MG63 (cell line): ENCODE results near the gene TSPEAR. TPM values are rescaled to one million over a fixed set of nuclear protein-coding genes. Genes with fewer than 3 reads are reported as not detected.

ENCODE experiments used
- DNase-seq: peaks from one replicate; pipeline ENCODE4 v3.0.0-alpha.2; 2020
- H3K27me3 ChIP-seq: fragments of 250-450 bp; sonication (Bioruptor Pico); 2 replicates; pipeline ENCODE4 v1.5.1; 2020; ENCODE audit warnings: mild to moderate bottlenecking, moderate library complexity
- H3K36me3 ChIP-seq: fragments of 250-450 bp; sonication (Bioruptor Pico); 2 replicates; pipeline ENCODE4 v1.5.1; 2020; ENCODE audit warnings: mild to moderate bottlenecking, moderate library complexity
- H3K4me3 ChIP-seq: fragments of 250-450 bp; sonication (Bioruptor Pico); 2 replicates; pipeline ENCODE4 v1.5.1; 2020; ENCODE audit warnings: mild to moderate bottlenecking, moderate library complexity
- H3K9me3 ChIP-seq: fragments of 250-450 bp; sonication (Bioruptor Pico); 2 replicates; pipeline ENCODE4 v1.5.1; 2020; ENCODE audit warnings: mild to moderate bottlenecking, moderate library complexity
- total RNA-seq: library from RNA; depleted of rRNA; stranded (reverse); fragments of >200 nt; shearing (Covaris generic); gene quantifications from 2 replicates; pipeline ENCODE4 v1.2.3, GENCODE V29; 2014; ENCODE audit warnings: low replicate concordance

Gene TSPEAR
- total RNA-seq, 1 experiment from 2014 or later, result not detected

- H3K9me3 ChIP-seq, result no peaks in the 10 kb centered on the region
- no peaks in the 10 kb centered on the region; the same call in 1 of the 2 replicates for H3K27me3 ChIP-seq
- H3K36me3 ChIP-seq, result no peaks in the 10 kb centered on the region
- no peak for DNase-seq
- no peak overlapping the region for H3K4me3 ChIP-seq
Observed at GRCh38 chr21:44730951-44731579, 19.7 kb upstream of the TSPEAR start.

- H3K27me3 ChIP-seq, result no peaks in the 10 kb centered on the region; the same call in 1 of the 2 replicates
- DNase-seq, result no peak
- H3K36me3 ChIP-seq, result no peaks in the 10 kb centered on the region
- H3K9me3 ChIP-seq, result no peaks in the 10 kb centered on the region
- H3K4me3 ChIP-seq, result no peak overlapping the region
Observed at GRCh38 chr21:44730028-44730395, 18.6 kb upstream of the TSPEAR start.

- DNase-seq, result no peak
- no peaks in the 10 kb centered on the region for H3K36me3 ChIP-seq
- H3K4me3 ChIP-seq, result no peak overlapping the region
- no peaks in the 10 kb centered on the region; the same call in 1 of the 2 replicates for H3K27me3 ChIP-seq
- H3K9me3 ChIP-seq, result no peaks in the 10 kb centered on the region
Observed at GRCh38 chr21:44729336-44730027, 18.1 kb upstream of the TSPEAR start.

GRCh38 chr21:44728716-44729115 lies 17.3 kb upstream of the TSPEAR start:
- Histone ChIP-seq H3K4me3 (no peak overlapping the region), H3K36me3 (no peaks in the 10 kb centered on the region), H3K9me3 (no peaks in the 10 kb centered on the region), H3K27me3 (no peaks in the 10 kb centered on the region; the same call in 1 of the 2 replicates)
- DNase-seq, result no peak

- peaks cover 4% of the 10 kb centered on the region; the same call in 1 of the 2 replicates for H3K27me3 ChIP-seq
- H3K4me3 ChIP-seq, result no peak overlapping the region
- H3K36me3 ChIP-seq, result no peaks in the 10 kb centered on the region
- DNase-seq, result no peak
- no peaks in the 10 kb centered on the region for H3K9me3 ChIP-seq
Observed at GRCh38 chr21:44727757-44728156, 16.4 kb upstream of the TSPEAR start.

GRCh38 chr21:44727321-44727720 lies 15.9 kb upstream of the TSPEAR start:
- H3K27me3 ChIP-seq, result peaks cover 4% of the 10 kb centered on the region; the same call in 1 of the 2 replicates
- no peaks in the 10 kb centered on the region for H3K36me3 ChIP-seq
- no peak for DNase-seq
- no peaks in the 10 kb centered on the region for H3K9me3 ChIP-seq
- H3K4me3 ChIP-seq, result no peak overlapping the region

DNA sequence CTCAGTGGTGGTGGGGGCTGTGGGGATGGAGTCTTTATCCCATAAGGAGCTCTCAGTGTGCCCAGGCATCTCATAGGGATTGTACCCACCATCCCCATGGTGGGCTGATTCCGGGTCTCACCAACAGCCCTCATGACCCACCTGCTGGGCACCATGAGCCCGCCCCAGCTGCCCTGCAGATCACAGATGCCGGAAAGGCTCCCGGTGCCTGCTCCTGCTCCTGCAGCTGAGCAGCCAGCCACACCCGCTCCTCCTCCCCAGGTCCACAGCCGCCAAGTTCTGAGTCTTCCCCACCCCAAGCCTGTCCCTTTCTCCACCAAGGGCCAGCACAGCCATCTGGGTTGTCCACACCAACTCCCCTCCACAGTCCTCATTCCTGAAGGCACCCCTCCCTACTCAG lies 15.5 kb upstream of the TSPEAR start:
- Histone ChIP-seq H3K27me3 (peaks cover 4% of the 10 kb centered on the region; the same call in 1 of the 2 replicates), H3K36me3 (no peaks in the 10 kb centered on the region)

DNA sequence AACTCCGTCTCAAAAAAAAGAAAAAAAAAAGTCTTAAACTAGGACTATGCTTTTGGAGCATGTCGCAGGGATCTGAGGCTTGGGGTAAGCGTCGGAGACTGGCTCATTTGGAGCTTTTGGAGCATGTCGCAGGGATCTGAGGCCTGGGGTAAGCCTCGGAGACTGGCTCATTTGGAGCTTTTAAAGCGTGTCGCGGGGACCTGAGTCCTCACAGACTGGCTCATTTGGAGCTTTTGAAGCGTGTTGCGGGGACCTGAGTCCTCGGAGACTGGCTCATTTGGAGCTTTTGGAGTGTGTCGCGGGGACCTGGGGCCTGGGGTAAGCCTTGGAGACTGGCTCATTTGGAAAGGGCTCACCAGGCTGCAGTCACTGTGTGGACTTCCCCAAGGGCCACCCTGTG lies 13.6 kb upstream of the TSPEAR start:
- no peaks in the 10 kb centered on the region for H3K9me3 ChIP-seq
- H3K36me3 ChIP-seq, result no peaks in the 10 kb centered on the region
- peaks cover 4% of the 10 kb centered on the region; the same call in 1 of the 2 replicates for H3K27me3 ChIP-seq
- DNase-seq, result no peak
- H3K4me3 ChIP-seq, result no peak overlapping the region

More for the DNA sequence above, 15.5 kb upstream of the TSPEAR start:
- Histone ChIP-seq H3K9me3 (no peaks in the 10 kb centered on the region), H3K4me3 (no peak overlapping the region)
- no peak for DNase-seq

DNA sequence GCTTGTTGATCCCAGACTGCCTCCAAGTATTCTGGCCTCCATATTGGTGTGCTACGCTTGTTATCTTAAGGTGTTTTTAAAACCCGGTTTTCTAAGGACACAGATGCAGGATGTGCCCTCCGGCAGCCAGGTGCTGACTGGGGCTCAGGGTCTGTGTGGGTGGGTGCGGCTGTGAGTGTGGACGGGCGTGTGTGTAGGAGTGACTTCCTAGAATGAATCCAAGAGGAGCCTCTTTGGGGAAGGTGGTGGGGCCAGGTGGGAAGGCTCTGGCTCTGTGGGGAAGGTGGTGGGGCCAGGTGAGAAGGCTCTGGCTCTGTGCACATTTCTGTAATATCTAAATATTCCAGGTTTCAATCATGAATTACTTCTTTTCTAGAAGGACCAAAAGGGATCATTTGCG lies 12.8 kb upstream of the TSPEAR start:
- Histone ChIP-seq H3K9me3 (no peaks in the 10 kb centered on the region), H3K36me3 (no peaks in the 10 kb centered on the region), H3K27me3 (peaks cover 4% of the 10 kb centered on the region; the same call in 1 of the 2 replicates), H3K4me3 (no peak overlapping the region)
- DNase-seq, result no peak

- peaks cover 4% of the 10 kb centered on the region; the same call in 1 of the 2 replicates for H3K27me3 ChIP-seq
- H3K36me3 ChIP-seq, result no peaks in the 10 kb centered on the region
- H3K9me3 ChIP-seq, result no peaks in the 10 kb centered on the region
- H3K4me3 ChIP-seq, result no peak overlapping the region
- DNase-seq, result no peak
Observed at GRCh38 chr21:44723177-44724131, 12.1 kb upstream of the TSPEAR start.

DNA sequence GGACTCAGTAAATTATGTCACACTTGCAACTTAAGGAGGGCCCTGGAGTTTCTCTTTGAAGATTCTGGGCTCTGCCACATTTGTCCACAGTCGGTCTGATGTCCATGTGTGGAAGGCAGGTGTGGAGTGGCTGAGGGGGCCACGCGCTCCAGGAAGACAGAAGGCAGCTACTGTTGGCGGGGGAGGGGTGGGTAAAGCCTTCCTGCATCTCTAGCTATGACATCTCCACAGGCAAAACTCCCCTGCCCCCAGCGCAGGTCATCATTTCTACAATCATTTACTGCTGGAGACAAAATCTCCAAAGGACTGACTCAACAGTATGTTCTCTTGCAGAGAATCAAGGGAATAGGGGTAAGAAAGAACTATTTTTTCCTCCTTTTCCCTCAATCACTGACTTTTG lies 11.4 kb upstream of the TSPEAR start:
- H3K36me3 ChIP-seq, result no peaks in the 10 kb centered on the region
- no peaks in the 10 kb centered on the region for H3K9me3 ChIP-seq
- no peak overlapping the region for H3K4me3 ChIP-seq
- DNase-seq, result no peak
- H3K27me3 ChIP-seq, result peaks cover 6% of the 10 kb centered on the region; the same call in 1 of the 2 replicates

DNA sequence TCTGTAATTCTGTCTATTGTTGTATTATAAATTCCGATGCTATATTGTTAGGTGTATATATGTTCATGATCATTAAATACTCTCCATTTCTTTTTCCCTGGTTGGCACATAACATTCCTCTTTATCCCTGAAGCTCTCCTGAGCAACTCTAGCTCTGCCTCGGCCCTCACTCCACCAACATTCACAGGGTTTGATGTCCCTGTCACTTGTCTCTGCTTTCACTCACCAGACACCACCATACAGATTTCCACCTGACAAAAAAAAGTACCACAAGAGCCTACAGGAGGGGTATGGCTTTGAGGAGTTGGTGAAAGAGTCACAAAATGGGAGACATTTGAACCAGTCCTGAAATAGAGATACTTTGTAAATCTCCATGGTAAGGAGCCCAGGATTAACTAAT lies 8.8 kb upstream of the TSPEAR start:
- Histone ChIP-seq H3K9me3 (peaks cover 2% of the 10 kb centered on the region; the same call in 1 of the 2 replicates), H3K36me3 (no peaks in the 10 kb centered on the region), H3K4me3 (no peak overlapping the region), H3K27me3 (peaks cover 23% of the 10 kb centered on the region)
- DNase-seq, result no peak

GRCh38 chr21:44718571-44718970 lies 7.2 kb upstream of the TSPEAR start:
- Histone ChIP-seq H3K27me3 (peaks cover 25% of the 10 kb centered on the region), H3K9me3 (peaks cover 2% of the 10 kb centered on the region; the same call in 1 of the 2 replicates), H3K4me3 (no peak overlapping the region), H3K36me3 (no peaks in the 10 kb centered on the region)
- no peak for DNase-seq

DNA sequence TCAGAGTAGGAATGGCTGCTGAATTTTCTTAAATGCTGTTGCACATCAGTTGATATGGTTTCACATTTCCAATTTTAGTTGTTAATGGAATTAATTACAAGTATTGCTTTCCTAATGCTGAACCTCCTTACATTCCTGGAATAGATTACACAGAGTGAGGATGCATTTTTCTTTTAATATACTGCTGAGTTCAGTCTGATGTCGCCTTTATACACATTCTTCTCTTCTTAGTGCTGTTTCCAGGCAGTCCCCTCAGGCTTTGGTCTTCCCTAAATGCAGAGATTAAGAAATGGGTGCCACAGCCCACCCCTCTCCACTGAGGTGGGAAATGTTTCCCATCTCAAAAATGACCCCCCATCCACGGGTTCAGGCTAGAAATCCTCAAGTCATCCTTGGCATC lies 6.7 kb upstream of the TSPEAR start:
- no peak for DNase-seq
- peaks cover 27% of the 10 kb centered on the region for H3K27me3 ChIP-seq
- H3K36me3 ChIP-seq, result no peaks in the 10 kb centered on the region
- H3K9me3 ChIP-seq, result peaks cover 2% of the 10 kb centered on the region; the same call in 1 of the 2 replicates
- H3K4me3 ChIP-seq, result no peak overlapping the region

DNA sequence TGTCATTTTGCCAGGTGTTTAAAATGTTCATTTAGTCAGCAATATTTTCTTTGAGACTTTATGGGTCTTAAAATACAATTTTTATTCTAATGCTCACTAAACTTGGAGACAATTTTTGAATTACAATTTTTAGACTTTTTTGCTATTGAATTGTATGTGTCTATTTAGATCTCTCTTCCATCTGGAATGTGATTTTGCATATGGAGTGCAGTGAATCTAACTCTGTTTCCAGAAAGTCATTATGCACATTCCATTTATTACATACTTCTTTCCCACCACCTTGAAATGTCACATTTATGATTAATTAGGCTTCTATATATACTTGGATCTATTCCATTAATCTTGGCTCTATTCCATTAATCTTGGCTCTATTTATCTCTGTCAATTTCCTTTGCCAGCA lies 5.6 kb upstream of the TSPEAR start:
- Histone ChIP-seq H3K36me3 (no peaks in the 10 kb centered on the region), H3K4me3 (no peak overlapping the region), H3K27me3 (peaks cover 37% of the 10 kb centered on the region), H3K9me3 (peaks cover 2% of the 10 kb centered on the region; the same call in 1 of the 2 replicates)
- no peak for DNase-seq

GRCh38 chr21:44714905-44715304 lies 3.5 kb upstream of the TSPEAR start:
- Histone ChIP-seq H3K4me3 (no peak overlapping the region), H3K27me3 (peaks cover 56% of the 10 kb centered on the region), H3K9me3 (peaks cover 2% of the 10 kb centered on the region; the same call in 1 of the 2 replicates), H3K36me3 (no peaks in the 10 kb centered on the region)
- DNase-seq, result no peak

DNA sequence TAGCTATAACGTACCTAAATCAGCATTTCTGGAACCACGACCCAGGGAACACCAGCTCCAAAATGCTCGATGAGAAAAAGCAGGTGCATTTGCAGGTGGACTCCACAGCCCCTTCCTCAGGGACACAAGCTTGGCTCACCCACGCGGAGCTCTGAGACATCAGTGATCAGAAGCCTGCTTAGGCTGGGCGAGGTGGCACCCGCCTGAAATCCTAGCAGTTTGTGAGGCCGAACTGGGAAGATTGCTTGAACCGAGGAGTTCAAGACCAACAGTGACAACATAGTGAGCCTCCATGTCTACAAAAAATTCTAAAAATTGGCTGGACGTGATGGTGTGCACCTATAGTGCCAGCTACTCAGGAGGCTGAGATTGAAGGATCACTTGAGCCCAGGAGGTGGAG lies 2.5 kb upstream of the TSPEAR start:
- peaks cover 2% of the 10 kb centered on the region; the same call in 1 of the 2 replicates for H3K9me3 ChIP-seq
- no peak overlapping the region for H3K4me3 ChIP-seq
- no peak for DNase-seq
- peaks cover 66% of the 10 kb centered on the region for H3K27me3 ChIP-seq
- no peaks in the 10 kb centered on the region for H3K36me3 ChIP-seq
